GM23338 (cell line): ENCODE results near the gene TJP2. TPM values are rescaled to one million over a fixed set of nuclear protein-coding genes. Genes with fewer than 3 reads are reported as not detected.
A peak's percentile ranks its signal among the peaks of the same experiment; 100 is the strongest.

Experiments
- ATAC-seq: fragments of 200-7000 bp; cut with Tn5 transposase; 3 replicates; pipeline ENCODE4 v1.9.1; 2020
- DNase-seq: peaks from one replicate; pipeline ENCODE4 v3.0.0-alpha.2; 2015; ENCODE audit warnings: low spot score
- H2AFZ ChIP-seq: fragments of 200-600 bp; sonication (generic); 2 replicates; pipeline ENCODE4 v1.8.0; 2016; ENCODE audit warnings: antibody characterized with exemption, mild to moderate bottlenecking, moderate library complexity
- H3F3A ChIP-seq: fragments of 200-600 bp; sonication (generic); replicated peaks from 2 replicates; pipeline ENCODE4 v1.8.0; 2017; ENCODE audit warnings: antibody characterized with exemption, mixed run types, low read depth
- H3K27ac ChIP-seq: fragments of 200-600 bp; sonication (generic); 2 replicates; pipeline ENCODE4 v1.6.1; 2016; ENCODE audit warnings: low read depth
- H3K27me3 ChIP-seq: fragments of 200-600 bp; sonication (generic); 2 replicates; pipeline ENCODE4 v1.8.0; 2016; ENCODE audit warnings: mild to moderate bottlenecking, mixed run types, moderate library complexity; ENCODE audit not compliant: insufficient read depth
- H3K36me3 ChIP-seq: fragments of 200-600 bp; sonication (generic); 2 replicates; pipeline ENCODE4 v1.8.0; 2016; ENCODE audit warnings: mild to moderate bottlenecking; ENCODE audit not compliant: insufficient read depth
- H3K4me1 ChIP-seq: fragments of 200-600 bp; sonication (generic); 2 replicates; pipeline ENCODE4 v1.8.0; 2016; ENCODE audit warnings: mild to moderate bottlenecking, moderate library complexity; ENCODE audit not compliant: insufficient read depth
- H3K4me2 ChIP-seq: fragments of 200-600 bp; sonication (generic); 2 replicates; pipeline ENCODE4 v1.7.1; 2017; ENCODE audit warnings: mixed run types
- H3K4me3 ChIP-seq: fragments of 200-600 bp; sonication (generic); 2 replicates; pipeline ENCODE4 v1.6.1; 2016; ENCODE audit warnings: mixed run types
- H3K79me2 ChIP-seq: fragments of 200-600 bp; sonication (generic); replicated peaks from 2 replicates; pipeline ENCODE4 v1.8.0; 2017; ENCODE audit warnings: mild to moderate bottlenecking; ENCODE audit not compliant: insufficient read depth
- H3K9me2 ChIP-seq: fragments of 200-600 bp; sonication (generic); 2 replicates; pipeline ENCODE4 v1.8.0; 2017; ENCODE audit not compliant: insufficient read depth
- H4K20me1 ChIP-seq: fragments of 200-600 bp; sonication (generic); replicated peaks from 2 replicates; pipeline ENCODE4 v1.8.0; 2017; ENCODE audit warnings: mild to moderate bottlenecking; ENCODE audit not compliant: insufficient read depth
- H3K27ac Mint-ChIP-seq: 2 replicates; pipeline ENCODE4 v1.8.0; 2020; ENCODE audit warnings: inconsistent platforms, mild to moderate bottlenecking, moderate library complexity, mixed read lengths
- H3K27me3 Mint-ChIP-seq: 3 replicates; pipeline ENCODE4 v1.8.0; 2022; ENCODE audit warnings: low read depth, mild to moderate bottlenecking, moderate library complexity, mixed read lengths, inconsistent platforms; ENCODE audit not compliant: insufficient read depth, poor library complexity
- H3K36me3 Mint-ChIP-seq: 3 replicates; pipeline ENCODE4 v1.8.0; 2021; ENCODE audit warnings: low read depth, mild to moderate bottlenecking, inconsistent platforms, moderate library complexity, mixed read lengths
- H3K4me1 Mint-ChIP-seq: 3 replicates; pipeline ENCODE4 v1.8.0; 2020; ENCODE audit warnings: mild to moderate bottlenecking, inconsistent platforms, mixed read lengths
- H3K4me3 Mint-ChIP-seq: 3 replicates; pipeline ENCODE4 v1.8.0; 2021; ENCODE audit warnings: moderate library complexity, mild to moderate bottlenecking, inconsistent platforms, mixed read lengths
- H3K9me3 Mint-ChIP-seq: 3 replicates; pipeline ENCODE4 v1.8.0; 2020; ENCODE audit warnings: moderate library complexity, mild to moderate bottlenecking, inconsistent platforms, mixed read lengths
- CREB1 ChIP-seq: fragments of 250-450 bp; sonication (Bioruptor Pico); IDR thresholded peaks from 2 replicates; pipeline ENCODE4 v1.5.0; 2020; ENCODE audit warnings: low read depth, mild to moderate bottlenecking, moderate library complexity
- EZH2 ChIP-seq: fragments of 200-600 bp; sonication (generic); IDR thresholded peaks from one replicate; pipeline ENCODE4 v1.8.0; 2017; ENCODE audit warnings: antibody characterized with exemption, mild to moderate bottlenecking, low read depth; ENCODE audit not compliant: unreplicated experiment
- EZH2phosphoT487 ChIP-seq: fragments of 200-600 bp; sonication (generic); IDR thresholded peaks from one replicate; pipeline ENCODE4 v1.8.1; 2018; ENCODE audit warnings: antibody characterized with exemption; ENCODE audit not compliant: unreplicated experiment
- JUNB ChIP-seq: IDR thresholded peaks from one replicate; pipeline ENCODE4 v1.6.1; 2016; ENCODE audit warnings: antibody characterized with exemption; ENCODE audit not compliant: unreplicated experiment
- NANOG ChIP-seq: IDR thresholded peaks from 2 replicates; pipeline ENCODE4 v1.6.1; 2016; ENCODE audit warnings: antibody characterized with exemption, borderline replicate concordance
- POLR2AphosphoS5 ChIP-seq: IDR thresholded peaks from 2 replicates; pipeline ENCODE4 v1.6.1; 2016; ENCODE audit warnings: antibody characterized with exemption, low read depth
- STAT1 ChIP-seq: IDR thresholded peaks from one replicate; pipeline ENCODE4 v1.6.1; 2016; ENCODE audit warnings: antibody characterized with exemption; ENCODE audit not compliant: unreplicated experiment
- ZNF114 ChIP-seq: fragments of 250-450 bp; sonication (Bioruptor Pico); IDR thresholded peaks from 2 replicates; pipeline ENCODE4 v1.5.0; 2020; ENCODE audit warnings: mild to moderate bottlenecking, moderate library complexity
- ZNF331 ChIP-seq: fragments of 250-450 bp; sonication (Bioruptor Pico); IDR thresholded peaks from 2 replicates; pipeline ENCODE4 v1.5.0; 2020; ENCODE audit warnings: low read depth, mild to moderate bottlenecking, moderate library complexity
- ZNF462 ChIP-seq: fragments of 250-450 bp; sonication (Bioruptor Pico); IDR thresholded peaks from 2 replicates; pipeline ENCODE4 v1.5.0; 2020; ENCODE audit warnings: mild to moderate bottlenecking, moderate library complexity
- polyA plus RNA-seq: library from polyadenylated mRNA; unstranded; fragments of >200 nt; fragmentation: Nextera tagmentation; extraction: Ambion mirVana; gene quantifications from 2 replicates; pipeline ENCODE4 v1.2.1, GENCODE V29; 2016
- total RNA-seq: library from RNA; depleted of rRNA; stranded (reverse); fragments of >200 nt; shearing (Covaris generic); gene quantifications from 2 replicates; pipeline ENCODE4 v1.2.3, GENCODE V29; 2014
- TF ChIP-seq, protein P1 (sequence below): IDR thresholded peaks from 2 replicates; pipeline ENCODE4 v1.6.1; 2016; ENCODE audit warnings: antibody characterized with exemption
- TF ChIP-seq, protein P2 (sequence below), 2 experiments: fragments of 200-600 bp in 1 of 2; sonication (generic) in 1 of 2; conservative IDR thresholded peaks; 2 replicates each; pipeline versions ENCODE4 v1.5.1 to v1.6.1; 2016 to 2017; ENCODE audit warnings: antibody characterized with exemption in 2 of 2, low read depth in 2 of 2, mild to moderate bottlenecking in 2 of 2, moderate library complexity in 1 of 2
- TF ChIP-seq, protein P3 (sequence below): IDR thresholded peaks from one replicate; pipeline ENCODE4 v1.6.1; 2018; ENCODE audit warnings: antibody characterized with exemption; ENCODE audit not compliant: unreplicated experiment

The TJP2 gene
- total and polyA plus RNA-seq, 2 experiments from 2014 or later = 37.6 to 234 TPM

GRCh38 chr9:69190863-69191181, 16.7 kb downstream of the TJP2 start:
- 0 out of 3 replicates have a peak, but pooled peaks cover 3% of the 10 kb centered on the region for H3K36me3 Mint-ChIP-seq
- no peak overlapping the region; the same call in 1 of the 2 replicates for H3K27ac Mint-ChIP-seq
- peaks cover 2% of the 10 kb centered on the region for H3K27me3 Mint-ChIP-seq
- H3F3A ChIP-seq = 0 out of 2 replicates have a peak, but pooled peaks cover 3% of the 10 kb centered on the region
- peaks cover 25% of the 10 kb centered on the region for H3K4me1 Mint-ChIP-seq
- no peak for ATAC-seq
- no peaks in the 10 kb centered on the region for H3K9me3 Mint-ChIP-seq
- DNase-seq = no peak
- peaks cover 11% of the 10 kb centered on the region for H3K4me1 ChIP-seq
- H3K4me2 ChIP-seq = no peak overlapping the region
- peak overlapping the region; percentile 65 for H3K27ac ChIP-seq
- H3K4me3 Mint-ChIP-seq = no peak overlapping the region
- no peak overlapping the region for H2AFZ ChIP-seq
- H4K20me1 ChIP-seq = peaks cover 8% of the 10 kb centered on the region; the same call in 1 of the 2 replicates
- no peaks in the 10 kb centered on the region for H3K9me2 ChIP-seq
- H3K27me3 ChIP-seq = no peaks in the 10 kb centered on the region
- peaks cover 91% of the 10 kb centered on the region for H3K79me2 ChIP-seq
- H3K36me3 ChIP-seq = no peaks in the 10 kb centered on the region; the same call in 1 of the 2 replicates
- H3K4me3 ChIP-seq = no peak overlapping the region
- TF ChIP-seq, protein P1, sequence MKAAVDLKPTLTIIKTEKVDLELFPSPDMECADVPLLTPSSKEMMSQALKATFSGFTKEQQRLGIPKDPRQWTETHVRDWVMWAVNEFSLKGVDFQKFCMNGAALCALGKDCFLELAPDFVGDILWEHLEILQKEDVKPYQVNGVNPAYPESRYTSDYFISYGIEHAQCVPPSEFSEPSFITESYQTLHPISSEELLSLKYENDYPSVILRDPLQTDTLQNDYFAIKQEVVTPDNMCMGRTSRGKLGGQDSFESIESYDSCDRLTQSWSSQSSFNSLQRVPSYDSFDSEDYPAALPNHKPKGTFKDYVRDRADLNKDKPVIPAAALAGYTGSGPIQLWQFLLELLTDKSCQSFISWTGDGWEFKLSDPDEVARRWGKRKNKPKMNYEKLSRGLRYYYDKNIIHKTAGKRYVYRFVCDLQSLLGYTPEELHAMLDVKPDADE = no peak
- no peak for TF ChIP-seq EZH2
- no peak for TF ChIP-seq POLR2AphosphoS5
- TF ChIP-seq STAT1 = no peak
- TF ChIP-seq EZH2phosphoT487 = no peak
- no peak for TF ChIP-seq ZNF114 (CRISPR knock-in tag)
- TF ChIP-seq ZNF462 (CRISPR knock-in tag) = no peak
- TF ChIP-seq JUNB = no peak
- no peak for TF ChIP-seq CREB1 (CRISPR knock-in tag)
- TF ChIP-seq, protein P2, sequence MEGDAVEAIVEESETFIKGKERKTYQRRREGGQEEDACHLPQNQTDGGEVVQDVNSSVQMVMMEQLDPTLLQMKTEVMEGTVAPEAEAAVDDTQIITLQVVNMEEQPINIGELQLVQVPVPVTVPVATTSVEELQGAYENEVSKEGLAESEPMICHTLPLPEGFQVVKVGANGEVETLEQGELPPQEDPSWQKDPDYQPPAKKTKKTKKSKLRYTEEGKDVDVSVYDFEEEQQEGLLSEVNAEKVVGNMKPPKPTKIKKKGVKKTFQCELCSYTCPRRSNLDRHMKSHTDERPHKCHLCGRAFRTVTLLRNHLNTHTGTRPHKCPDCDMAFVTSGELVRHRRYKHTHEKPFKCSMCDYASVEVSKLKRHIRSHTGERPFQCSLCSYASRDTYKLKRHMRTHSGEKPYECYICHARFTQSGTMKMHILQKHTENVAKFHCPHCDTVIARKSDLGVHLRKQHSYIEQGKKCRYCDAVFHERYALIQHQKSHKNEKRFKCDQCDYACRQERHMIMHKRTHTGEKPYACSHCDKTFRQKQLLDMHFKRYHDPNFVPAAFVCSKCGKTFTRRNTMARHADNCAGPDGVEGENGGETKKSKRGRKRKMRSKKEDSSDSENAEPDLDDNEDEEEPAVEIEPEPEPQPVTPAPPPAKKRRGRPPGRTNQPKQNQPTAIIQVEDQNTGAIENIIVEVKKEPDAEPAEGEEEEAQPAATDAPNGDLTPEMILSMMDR (conservative IDR thresholded peaks at IDR 0.05; ENCODE audit: low read depth in 2 of 2) = no peak
- TF ChIP-seq ZNF331 (CRISPR knock-in tag) = no peak
- TF ChIP-seq NANOG = no peak
- TF ChIP-seq, protein P3, sequence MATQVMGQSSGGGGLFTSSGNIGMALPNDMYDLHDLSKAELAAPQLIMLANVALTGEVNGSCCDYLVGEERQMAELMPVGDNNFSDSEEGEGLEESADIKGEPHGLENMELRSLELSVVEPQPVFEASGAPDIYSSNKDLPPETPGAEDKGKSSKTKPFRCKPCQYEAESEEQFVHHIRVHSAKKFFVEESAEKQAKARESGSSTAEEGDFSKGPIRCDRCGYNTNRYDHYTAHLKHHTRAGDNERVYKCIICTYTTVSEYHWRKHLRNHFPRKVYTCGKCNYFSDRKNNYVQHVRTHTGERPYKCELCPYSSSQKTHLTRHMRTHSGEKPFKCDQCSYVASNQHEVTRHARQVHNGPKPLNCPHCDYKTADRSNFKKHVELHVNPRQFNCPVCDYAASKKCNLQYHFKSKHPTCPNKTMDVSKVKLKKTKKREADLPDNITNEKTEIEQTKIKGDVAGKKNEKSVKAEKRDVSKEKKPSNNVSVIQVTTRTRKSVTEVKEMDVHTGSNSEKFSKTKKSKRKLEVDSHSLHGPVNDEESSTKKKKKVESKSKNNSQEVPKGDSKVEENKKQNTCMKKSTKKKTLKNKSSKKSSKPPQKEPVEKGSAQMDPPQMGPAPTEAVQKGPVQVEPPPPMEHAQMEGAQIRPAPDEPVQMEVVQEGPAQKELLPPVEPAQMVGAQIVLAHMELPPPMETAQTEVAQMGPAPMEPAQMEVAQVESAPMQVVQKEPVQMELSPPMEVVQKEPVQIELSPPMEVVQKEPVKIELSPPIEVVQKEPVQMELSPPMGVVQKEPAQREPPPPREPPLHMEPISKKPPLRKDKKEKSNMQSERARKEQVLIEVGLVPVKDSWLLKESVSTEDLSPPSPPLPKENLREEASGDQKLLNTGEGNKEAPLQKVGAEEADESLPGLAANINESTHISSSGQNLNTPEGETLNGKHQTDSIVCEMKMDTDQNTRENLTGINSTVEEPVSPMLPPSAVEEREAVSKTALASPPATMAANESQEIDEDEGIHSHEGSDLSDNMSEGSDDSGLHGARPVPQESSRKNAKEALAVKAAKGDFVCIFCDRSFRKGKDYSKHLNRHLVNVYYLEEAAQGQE = no peak
